Measurements from ENCODE around the gene B4GALT1. TPM values are rescaled to one million over a fixed set of nuclear protein-coding genes. Genes with fewer than 3 reads are reported as not detected.

The B4GALT1 gene
- total RNA-seq, 1 experiment from 2014 or later = 31.4 TPM

GRCh38 chr9:33065157-33066076 is 101.7 kb downstream of the B4GALT1 start:
- RAD21 ChIA-PET (ENCODE audit: low non-redundant PET in 1 of 2, low total read pairs in 2 of 2, uncharacterized antibody in 2 of 2, unreplicated experiment in 2 of 2) = no interaction called here
- CTCF ChIA-PET = no interaction called here

More at GRCh38 chr9:33065157-33066076, 101.7 kb downstream of the B4GALT1 start:
- no peak overlapping the region for H3K9ac ChIP-seq (ENCODE audit: low read length)
- no peak overlapping the region for H2AFZ ChIP-seq (ENCODE audit: low read depth, low read length, poor library complexity, severe bottlenecking)
- ATAC-seq = no peak
- DNase-seq (ENCODE audit: low read depth, low spot score) = no peak
- H3K79me2 ChIP-seq (ENCODE audit: insufficient read depth, low read length) = peaks cover 16% of the 10 kb centered on the region
- H3K36me3 ChIP-seq (ENCODE audit: control insufficient read depth in 1 of 2, insufficient read depth in 2 of 2, low read length in 2 of 2) = peaks cover 45 to 47% of the 10 kb centered on the region in 2 experiments
- no TSS peak for BruUV-seq (replicated peaks)
- POLR2A ChIA-PET = no interaction called here
- no peak overlapping the region for H3K4me3 ChIP-seq (replicated peaks in 1 of 2; ENCODE audit: low read depth in 1 of 2, low read length in 2 of 2)
- intact Hi-C loops (cut with micrococcal nuclease) = no loop called here
- H4K20me1 ChIP-seq (ENCODE audit: insufficient read depth) = no peaks in the 10 kb centered on the region
- no peak for TF ChIP-seq SIN3A (IDR thresholded peaks at IDR 0.05; ENCODE audit: low read depth)
- TF ChIP-seq EZH2 (IDR thresholded peaks at IDR 0.05) = no peak
- no peak for TF ChIP-seq ZBTB33 (IDR thresholded peaks at IDR 0.05; ENCODE audit: extremely low read depth, insufficient replicate concordance, low read length)
- TF ChIP-seq CTCF (IDR thresholded peaks at IDR 0.05 in 2 of 3, conservative IDR thresholded peaks at IDR 0.05 in 1 of 3; ENCODE audit: borderline replicate concordance in 1 of 3, insufficient read depth in 1 of 3, low read depth in 2 of 3, low read length in 2 of 3) = no peak
- TF ChIP-seq MAX (IDR thresholded peaks at IDR 0.05) = no peak
- TF ChIP-seq YY1 (IDR thresholded peaks at IDR 0.05; ENCODE audit: extremely low read depth, insufficient replicate concordance, low read depth, low read length) = no peak
- TF ChIP-seq POLR2AphosphoS5 (IDR thresholded peaks at IDR 0.05; ENCODE audit: low read depth, low read length) = no peak
- TF ChIP-seq EGR1 (IDR thresholded peaks at IDR 0.05; ENCODE audit: low read depth) = no peak
- TF ChIP-seq SRF (IDR thresholded peaks at IDR 0.05; ENCODE audit: low read depth) = no peak
- TF ChIP-seq RAD21 (IDR thresholded peaks at IDR 0.05; ENCODE audit: low read depth) = no peak
- no peak for TF ChIP-seq ATF3 (IDR thresholded peaks at IDR 0.05)
- TF ChIP-seq ELF1 (IDR thresholded peaks at IDR 0.05; ENCODE audit: borderline replicate concordance, low read depth) = no peak
- TF ChIP-seq EZH2phosphoT487 (IDR thresholded peaks at IDR 0.05; ENCODE audit: borderline replicate concordance) = no peak
- no peak for TF ChIP-seq ZFX (IDR thresholded peaks at IDR 0.05)
- no peak for TF ChIP-seq REST (IDR thresholded peaks at IDR 0.05; ENCODE audit: low read depth)
- TF ChIP-seq FOSL1 (IDR thresholded peaks at IDR 0.05; ENCODE audit: low read depth) = no peak
- TF ChIP-seq CEBPB (IDR thresholded peaks at IDR 0.05; ENCODE audit: low read depth) = no peak
- no peak for TF ChIP-seq CBX3 (IDR thresholded peaks at IDR 0.05; ENCODE audit: low read depth)
- no peak for TF ChIP-seq TCF7L2 (IDR thresholded peaks at IDR 0.05; ENCODE audit: borderline replicate concordance, extremely low read depth, insufficient read depth, insufficient read length)
- no peak overlapping the region for H3K27ac ChIP-seq (ENCODE audit: low read depth, low read length)
- H3K9me2 ChIP-seq (ENCODE audit: insufficient read depth) = no peaks in the 10 kb centered on the region
- H3K4me2 ChIP-seq (ENCODE audit: low read length) = no peak overlapping the region
- no peaks in the 10 kb centered on the region for H3K9me3 ChIP-seq (ENCODE audit: control insufficient read depth in 1 of 2, insufficient read depth in 1 of 2, low read depth in 1 of 2, low read length in 2 of 2)
- H3K27me3 ChIP-seq (ENCODE audit: insufficient read depth, low read length) = no peaks in the 10 kb centered on the region
- H3K4me1 ChIP-seq (ENCODE audit: control insufficient read depth in 1 of 2, insufficient read depth in 2 of 2, low read length in 2 of 2) = no peaks in the 10 kb centered on the region

Data from HCT116 (cell line).